LHCN-M2 (cell line): ENCODE measurements around the gene PSME3IP1. TPM values are rescaled to one million over a fixed set of nuclear protein-coding genes. Genes with fewer than 3 reads are reported as not detected.

Experiments used
- DNase-seq: peaks from one replicate; pipeline ENCODE4 v3.0.0-alpha.2; 2012; ENCODE audit warnings: low read depth
- total RNA-seq: library from RNA; depleted of rRNA; stranded (reverse); fragments of >200 nt; gene quantifications from 2 replicates; pipeline ENCODE4 v1.2.3, GENCODE V29; 2014

PSME3IP1 gene
- total RNA-seq, 1 experiment from 2014 or later: 102 TPM

DNA sequence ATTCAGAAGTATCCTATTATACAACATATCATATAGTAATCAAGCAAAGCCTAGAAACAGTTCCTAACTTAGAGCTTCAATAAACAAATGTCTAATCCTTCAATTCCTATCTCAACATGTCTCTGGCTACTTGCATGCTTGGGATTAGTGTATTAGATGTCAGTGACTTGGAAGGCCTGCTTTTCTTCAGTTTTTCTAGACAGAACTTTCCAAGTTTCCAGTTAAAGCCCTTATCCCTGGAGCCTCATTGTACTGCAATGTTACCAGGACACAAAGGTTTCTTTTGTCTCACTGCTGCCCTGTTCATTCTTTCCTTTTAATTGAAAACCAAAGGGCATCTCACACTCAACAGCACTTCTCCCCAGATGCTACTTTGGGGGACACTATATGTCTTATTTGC lies 16.5 kb downstream of the PSME3IP1 start:
- no peak for DNase-seq

DNA sequence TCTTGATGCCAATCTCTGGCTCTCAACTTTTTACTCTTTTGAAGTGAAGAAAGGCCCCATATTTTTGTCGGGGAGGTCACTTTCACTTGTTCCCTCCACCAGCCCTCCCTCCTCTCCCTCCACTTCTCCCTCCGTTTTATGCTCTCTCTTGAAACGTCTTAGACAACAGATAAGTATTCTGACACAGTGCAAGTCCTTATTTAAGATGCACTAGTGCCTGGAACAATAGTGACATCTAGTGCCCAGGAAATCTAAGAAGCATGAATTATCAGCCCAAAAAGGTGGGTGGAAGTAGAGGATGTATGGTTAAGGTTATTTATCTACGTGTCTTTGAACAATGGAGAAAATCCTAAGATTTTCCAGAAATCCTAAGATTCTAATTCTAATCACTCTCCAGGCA lies 17.9 kb downstream of the PSME3IP1 start:
- DNase-seq: peak; percentile 49

DNA sequence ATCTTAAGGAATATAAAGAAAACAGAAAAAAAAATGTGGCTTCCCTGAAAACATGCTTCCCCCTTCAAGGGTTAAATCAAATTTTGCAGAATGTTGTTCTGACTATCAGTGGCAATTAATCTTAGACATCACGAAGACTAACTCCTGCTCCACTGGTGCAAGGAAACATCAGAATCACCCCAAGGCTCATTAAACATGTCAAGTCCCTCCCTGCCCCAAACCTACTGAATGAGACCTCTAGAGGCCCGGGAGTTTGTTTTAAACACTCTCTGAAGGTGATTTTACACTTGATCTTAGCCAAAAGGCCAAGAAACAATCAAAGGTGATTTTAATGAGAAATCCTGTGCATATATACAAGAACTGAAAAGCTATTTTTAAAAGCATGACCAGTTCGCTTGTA lies 18.3 kb downstream of the PSME3IP1 start:
- no peak for DNase-seq

DNA sequence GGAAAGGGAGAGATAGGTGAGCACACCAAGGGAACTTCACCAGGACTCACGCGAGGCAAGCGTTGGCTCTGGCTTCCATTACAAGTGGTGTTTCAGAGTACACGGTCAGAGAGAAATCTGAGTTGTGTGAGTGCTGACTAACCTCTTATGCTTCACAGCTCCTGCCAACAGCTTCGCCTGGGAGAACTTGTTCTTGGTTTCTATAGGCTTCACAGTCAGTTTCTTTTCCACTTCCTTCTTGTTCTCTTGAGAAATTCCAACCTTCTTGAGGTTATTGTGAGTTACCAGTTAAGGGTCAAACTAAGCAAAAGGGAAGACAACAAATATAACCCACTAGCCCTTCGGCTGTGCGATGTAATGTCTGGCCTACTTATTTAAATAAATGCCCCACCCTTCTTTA lies 18.9 kb downstream of the PSME3IP1 start:
- no peak for DNase-seq

DNA sequence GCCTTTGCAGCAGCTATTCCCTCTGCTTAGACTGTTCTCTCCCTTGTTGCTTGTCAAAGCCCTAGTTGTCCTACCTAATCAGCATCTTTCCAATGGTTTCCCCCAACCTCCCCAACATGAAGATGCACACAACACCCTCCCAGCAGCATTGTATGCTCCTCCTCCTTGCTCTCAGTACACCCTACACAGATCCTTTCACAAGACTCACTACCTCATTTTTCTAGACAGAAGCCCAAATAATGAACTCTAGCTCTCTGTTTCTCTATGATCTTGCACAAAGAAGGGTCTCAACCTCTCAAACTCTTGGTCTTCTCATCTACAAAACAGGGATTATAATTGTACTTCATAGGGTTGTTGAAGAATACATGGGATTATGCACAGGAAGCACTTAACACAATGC lies 19.4 kb downstream of the PSME3IP1 start:
- no peak for DNase-seq

DNA sequence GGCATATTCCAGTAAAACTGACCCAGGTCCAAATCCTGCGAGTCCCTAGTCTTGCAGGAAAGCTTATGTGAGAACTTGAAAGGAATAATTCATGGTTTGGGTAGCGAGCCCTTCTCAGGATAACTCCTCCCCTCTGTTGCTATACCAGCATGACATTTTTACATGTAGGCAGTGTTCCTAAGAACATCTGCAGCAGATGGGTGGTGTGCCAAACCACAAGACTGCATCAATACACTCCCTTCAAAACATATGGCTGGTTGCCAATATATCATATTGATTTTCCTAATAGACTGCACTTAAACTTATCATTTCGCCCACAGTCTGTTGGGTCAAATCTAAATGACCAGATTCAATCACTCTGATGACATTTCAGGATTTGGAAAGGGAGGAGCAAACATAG lies 19.9 kb downstream of the PSME3IP1 start:
- no peak for DNase-seq

DNA sequence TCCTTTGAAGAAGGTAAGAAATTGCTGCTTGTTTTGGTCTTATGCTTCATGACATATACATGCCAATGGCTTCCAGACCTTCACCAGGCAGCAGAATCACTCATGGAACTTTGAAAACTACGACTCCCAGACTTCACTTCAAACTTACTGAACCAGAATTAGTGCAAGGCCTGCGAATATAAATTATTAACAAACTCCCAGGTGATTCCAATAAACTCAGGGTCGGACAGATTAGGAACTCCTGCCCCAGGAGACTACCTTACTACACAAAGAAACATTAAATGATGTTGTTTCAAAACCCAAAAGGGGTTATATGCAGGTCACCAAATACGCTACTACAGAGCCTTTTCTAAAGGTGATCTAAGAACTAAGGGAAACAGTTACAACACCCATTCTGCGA lies 20.4 kb downstream of the PSME3IP1 start:
- no peak for DNase-seq

- DNase-seq: no peak
These were observed 22.0 kb downstream of the PSME3IP1 start for GRCh38 chr16:57163842-57164241.

DNA sequence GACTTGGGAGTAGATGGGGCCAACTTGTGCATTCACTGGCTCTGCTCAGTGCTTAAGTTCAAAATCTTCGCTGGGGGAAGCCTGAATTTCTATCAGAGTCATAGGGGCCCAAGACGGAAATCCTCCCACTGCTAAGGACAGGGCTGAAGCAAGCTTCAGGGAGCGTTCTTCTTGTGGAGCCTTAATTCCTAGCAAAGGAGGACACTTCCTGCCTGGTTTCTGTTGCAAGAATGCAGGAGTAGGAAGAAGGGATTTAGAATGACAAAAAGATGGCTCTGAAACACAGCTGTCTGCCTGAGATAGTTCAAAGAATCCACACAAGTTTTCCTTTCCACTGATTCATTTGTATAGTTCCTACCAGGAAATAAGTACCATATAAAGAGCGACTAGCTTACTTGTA lies 26.4 kb downstream of the PSME3IP1 start:
- no peak for DNase-seq

- no peak for DNase-seq
These were observed 28.3 kb downstream of the PSME3IP1 start for GRCh38 chr16:57157533-57157932.

GRCh38 chr16:57156351-57156703 lies 29.5 kb downstream of the PSME3IP1 start:
- DNase-seq: no peak

DNA sequence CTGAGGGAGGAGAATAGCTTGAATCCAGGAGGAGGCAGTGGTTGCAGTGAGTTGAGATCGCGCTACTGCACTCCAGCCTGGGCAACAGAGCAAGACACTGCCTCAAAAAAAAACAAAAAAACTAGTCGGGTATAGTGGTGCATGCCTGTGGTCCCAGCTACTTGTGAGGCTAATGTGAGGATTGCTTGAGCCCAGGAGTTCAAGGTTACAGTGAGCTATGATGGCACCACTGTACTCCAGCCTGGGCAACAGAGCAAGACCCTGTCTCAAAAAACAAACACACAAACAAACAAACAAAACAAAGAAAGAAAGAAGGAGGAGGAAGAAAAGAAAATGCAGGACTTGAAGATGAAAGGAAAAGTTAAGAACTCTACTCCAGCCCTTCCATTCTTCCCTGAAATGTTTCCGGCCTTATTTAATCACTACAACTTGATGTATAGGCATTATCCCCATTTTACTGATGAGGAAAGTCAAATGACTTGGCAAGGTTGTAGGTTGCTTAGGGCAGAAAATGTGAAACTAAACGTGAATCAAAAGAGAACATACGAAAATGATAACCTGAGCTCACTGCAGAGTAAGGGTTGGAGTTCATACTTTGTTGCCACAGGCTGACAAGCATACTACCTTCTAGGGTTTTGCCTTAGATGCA lies 30.0 kb downstream of the PSME3IP1 start:
- no peak for DNase-seq

DNA sequence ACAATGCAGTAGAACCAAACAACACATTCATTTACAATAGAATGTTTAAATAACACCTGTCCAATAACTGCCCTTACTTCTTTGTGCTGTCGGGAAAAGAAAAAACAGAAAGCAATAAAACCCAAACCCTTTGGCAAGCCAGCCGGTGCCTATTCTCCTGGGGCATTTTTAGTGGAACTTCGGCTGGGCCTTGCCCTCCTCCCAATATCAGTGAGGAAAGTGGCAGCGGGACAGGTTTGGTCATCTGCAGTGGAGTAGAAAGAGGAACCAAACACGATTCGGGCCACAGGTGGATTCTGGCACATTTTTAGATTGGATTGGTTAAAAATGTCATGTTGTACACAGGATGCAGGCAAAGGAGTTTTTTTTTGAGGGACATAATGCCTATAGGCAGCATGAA lies 32.0 kb downstream of the PSME3IP1 start:
- no peak for DNase-seq

DNA sequence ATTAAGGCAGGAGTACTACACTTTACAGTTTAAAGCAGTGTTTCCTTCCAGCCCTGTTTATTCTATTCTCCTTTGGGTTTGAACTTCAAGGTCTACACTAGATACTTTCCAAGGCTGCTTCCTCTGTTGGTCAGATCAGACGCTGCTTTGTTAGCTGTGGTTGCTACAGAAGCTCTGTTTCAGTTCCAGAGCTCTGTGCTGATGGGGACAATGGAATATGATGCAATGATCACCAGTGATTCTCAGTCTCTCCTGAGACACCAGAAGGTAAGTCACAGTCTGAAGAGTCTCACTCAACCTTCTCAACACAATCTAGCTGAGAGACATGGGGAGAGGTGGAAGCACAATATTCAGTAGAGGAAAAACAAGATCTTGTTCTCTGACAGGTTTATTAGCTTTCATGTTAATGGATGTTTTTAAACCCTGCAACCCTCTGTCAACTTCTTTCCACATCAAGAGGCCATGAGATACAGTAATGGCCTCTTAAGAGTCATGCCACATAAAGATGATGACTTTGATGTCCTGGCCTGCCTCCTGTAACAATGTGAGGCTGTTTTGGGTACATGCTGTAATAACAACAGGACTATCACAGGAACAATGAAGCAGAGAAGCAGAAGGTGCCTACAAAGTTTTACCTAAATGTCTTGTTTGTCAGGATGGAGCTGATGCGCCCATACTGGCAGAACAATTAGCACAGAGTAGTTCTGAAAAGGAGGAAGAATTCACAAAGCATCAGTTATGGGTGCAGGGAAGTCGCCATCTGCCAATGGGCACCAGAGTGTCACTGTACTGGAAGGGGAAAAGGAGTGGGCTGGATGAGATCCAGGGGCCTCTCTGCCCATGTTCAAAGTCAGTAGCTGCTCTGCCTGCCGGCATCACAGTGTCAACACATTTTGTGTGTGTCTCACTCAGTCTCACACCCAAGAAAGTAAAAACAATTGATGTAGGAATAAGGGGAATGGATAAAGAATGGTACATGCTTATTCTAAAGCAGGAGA lies 33.4 kb downstream of the PSME3IP1 start:
- no peak for DNase-seq

DNA sequence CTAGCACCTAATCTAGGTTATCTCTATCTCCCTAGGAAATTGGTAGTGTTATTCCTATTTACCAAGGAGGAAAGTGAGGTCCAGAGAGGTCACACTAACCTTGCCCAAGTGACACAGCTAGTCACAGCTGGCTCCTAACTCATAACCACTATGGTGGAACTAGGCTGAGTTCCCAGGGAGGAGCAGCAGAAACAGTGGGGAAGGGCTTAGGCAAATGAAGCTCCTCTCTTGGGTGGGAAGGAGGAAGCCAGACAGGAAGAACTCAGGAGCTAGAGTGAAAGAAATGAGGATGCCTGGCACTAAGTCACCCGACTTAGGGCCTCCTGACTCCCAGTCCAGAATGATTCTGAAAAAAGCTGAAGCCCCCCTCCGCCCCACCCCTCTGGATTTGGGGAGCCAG lies 34.5 kb downstream of the PSME3IP1 start:
- DNase-seq: no peak

GRCh38 chr16:57150682-57151330 lies 35.0 kb downstream of the PSME3IP1 start:
- DNase-seq: no peak

- no peak for DNase-seq
These were observed 36.4 kb downstream of the PSME3IP1 start for GRCh38 chr16:57149391-57149790.

- DNase-seq: no peak
These were observed 37.4 kb downstream of the PSME3IP1 start for GRCh38 chr16:57148481-57148880.

GRCh38 chr16:57147381-57148221 lies 38.2 kb downstream of the PSME3IP1 start:
- no peak for DNase-seq

DNA sequence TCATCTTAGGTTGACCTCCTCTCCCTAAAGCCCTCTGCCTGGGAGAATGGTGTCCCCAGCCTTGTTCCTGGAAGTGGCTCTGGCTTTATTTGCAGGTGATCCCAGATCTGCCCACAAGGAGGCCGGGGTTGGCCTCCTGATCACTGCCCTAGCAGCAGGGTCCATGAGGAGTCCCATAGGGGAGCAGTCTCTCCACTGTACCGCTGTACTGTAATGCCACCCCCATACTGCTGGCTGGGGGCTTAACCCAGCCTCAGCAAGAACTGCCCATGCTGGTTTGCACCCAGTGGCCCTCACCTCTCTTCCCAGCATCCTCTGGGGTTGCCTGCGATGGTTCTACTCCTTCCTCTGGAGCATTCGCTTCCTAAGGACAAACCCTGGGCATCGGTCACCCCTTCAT lies 39.1 kb downstream of the PSME3IP1 start:
- DNase-seq: no peak

GRCh38 chr16:57146040-57146647 lies 39.7 kb downstream of the PSME3IP1 start:
- DNase-seq: no peak
